Heart left ventricle (tissue), 13 donors: ENCODE measurements around the gene MUC4.

Source experiments
- POLR2A ChIP-seq, 2 donors: fragments of 450-650 bp; IDR thresholded peaks; one replicate each; pipeline ENCODE4 v1.6.1; 2017; ENCODE audit warnings: antibody characterized with exemption in 2 of 2, mild to moderate bottlenecking in 2 of 2, moderate library complexity in 2 of 2
- TF ChIP-seq, protein P1 (sequence below), 12 donors: fragments of 200-600 bp; sonication (generic) in 4 of 12; IDR thresholded peaks; one replicate each; pipeline versions ENCODE4 v1.5.0 to v1.8.0; 2018 to 2022; ENCODE audit warnings: antibody characterized with exemption in 12 of 12, mild to moderate bottlenecking in 5 of 12
- donor health status: ischemic (EF 13 %, LVEDD 7.1; RV severe dilation, severe dysfunction).
- donor health status: DM: no; HTN: yes; CAD: no.
- donor health status: DM: no; HTN: no; CAD: no.
- donor health status: ischemic (EF 25% LVEDD 6.9; RV normal size, moderate dysfunction).
- donor health status: ischemic (EF 25% LVEDD 5.7; RV mildly dilated, moderate dysfunction).
- donor health status: ischemic (EF 35%, LVEDD 5.7; RV mildly dilated, moderate dysfunction).
- donor health status: nonischemic (EF 11% LVEDD 7.7; RV severe dilation, severe dysfunction).
- donor health status: DM: yes; HTN: yes; CAD: no.
- donor health status: PGD.
- donor health status: ischemic (EF 29% LVEDD 5.4; RV normal size, mild dysfunction).
- donor health status: nonischemic (EF 23%, LVEDD 6.1; RV moderate dilation, normal function).

- TF ChIP-seq, protein P1, sequence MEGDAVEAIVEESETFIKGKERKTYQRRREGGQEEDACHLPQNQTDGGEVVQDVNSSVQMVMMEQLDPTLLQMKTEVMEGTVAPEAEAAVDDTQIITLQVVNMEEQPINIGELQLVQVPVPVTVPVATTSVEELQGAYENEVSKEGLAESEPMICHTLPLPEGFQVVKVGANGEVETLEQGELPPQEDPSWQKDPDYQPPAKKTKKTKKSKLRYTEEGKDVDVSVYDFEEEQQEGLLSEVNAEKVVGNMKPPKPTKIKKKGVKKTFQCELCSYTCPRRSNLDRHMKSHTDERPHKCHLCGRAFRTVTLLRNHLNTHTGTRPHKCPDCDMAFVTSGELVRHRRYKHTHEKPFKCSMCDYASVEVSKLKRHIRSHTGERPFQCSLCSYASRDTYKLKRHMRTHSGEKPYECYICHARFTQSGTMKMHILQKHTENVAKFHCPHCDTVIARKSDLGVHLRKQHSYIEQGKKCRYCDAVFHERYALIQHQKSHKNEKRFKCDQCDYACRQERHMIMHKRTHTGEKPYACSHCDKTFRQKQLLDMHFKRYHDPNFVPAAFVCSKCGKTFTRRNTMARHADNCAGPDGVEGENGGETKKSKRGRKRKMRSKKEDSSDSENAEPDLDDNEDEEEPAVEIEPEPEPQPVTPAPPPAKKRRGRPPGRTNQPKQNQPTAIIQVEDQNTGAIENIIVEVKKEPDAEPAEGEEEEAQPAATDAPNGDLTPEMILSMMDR (IDR thresholded peaks at IDR 0.05): no peak
- no peak for TF ChIP-seq POLR2A (IDR thresholded peaks at IDR 0.05)
These were observed 110.5 kb downstream of the MUC4 start for GRCh38 chr3:195701042-195701915.
